Suprapubic skin (tissue), 2 donors: ENCODE results near the gene USP3.

Experiments
- EP300 ChIP-seq: sonication (generic); formaldehyde crosslinking; IDR thresholded peaks from one replicate; pipeline ENCODE4 v1.6.1; 2017; ENCODE audit warnings: antibody characterized with exemption
- POLR2A ChIP-seq, 2 donors: fragments of 450-650 bp; IDR thresholded peaks; one replicate each; pipeline ENCODE4 v1.6.1; 2017; ENCODE audit warnings: antibody characterized with exemption in 2 of 2, mild to moderate bottlenecking in 2 of 2, moderate library complexity in 2 of 2

GRCh38 chr15:63514531-63514943, 10.1 kb downstream of the USP3 start:
- TF ChIP-seq POLR2A (IDR thresholded peaks at IDR 0.05) = no peak
- no peak for TF ChIP-seq EP300
